Measurements from ENCODE around the gene UPK2. TPM values are rescaled to one million over a fixed set of nuclear protein-coding genes. Genes with fewer than 3 reads are reported as not detected.
A peak's percentile ranks its signal among the peaks of the same experiment; 100 is the strongest.

The UPK2 gene
- total and polyA plus RNA-seq, 2 of the 13 experiments (the other 11 are each of a cell fraction or from before 2014, with no cell fraction given) = not detected

GRCh38 chr11:118917481-118918127, 38.5 kb upstream of the UPK2 start (continued):
- TF ChIP-seq RFX3 (CRISPR knock-in tag; IDR thresholded peaks at IDR 0.05) (no peak), MAFK (conservative IDR thresholded peaks at IDR 0.05 in 1 of 2, IDR thresholded peaks at IDR 0.05 in 1 of 2; ENCODE audit: low read length in 2 of 2) (no peak), ZNF407 (CRISPR knock-in tag; IDR thresholded peaks at IDR 0.05; ENCODE audit: not compliant biosample characterization) (no peak), NCOR1 (IDR thresholded peaks at IDR 0.05; ENCODE audit: borderline replicate concordance, low read length) (0 out of 2 replicates have a peak, but pooled peaks have one; percentile 32), ZNF451 (CRISPR knock-in tag; IDR thresholded peaks at IDR 0.05) (no peak), RFX1 (IDR thresholded peaks at IDR 0.05) (no peak), ZNF780A (CRISPR knock-in tag; IDR thresholded peaks at IDR 0.05) (no peak), CENPX (CRISPR knock-in tag; IDR thresholded peaks at IDR 0.05) (no peak), ZNF839 (CRISPR knock-in tag; IDR thresholded peaks at IDR 0.05; ENCODE audit: borderline replicate concordance) (no peak), ZNF121 (CRISPR knock-in tag; IDR thresholded peaks at IDR 0.05) (peak; percentile 51; the same call in 1 of the 2 replicates), HDAC2 (CRISPR knock-in tag; IDR thresholded peaks at IDR 0.05) (peak; percentile 70; the same call in 1 of the 2 replicates), NFE2 (CRISPR knock-in tag; IDR thresholded peaks at IDR 0.05) (no peak), ATF7 (IDR thresholded peaks at IDR 0.05) (no peak), ATF7 (CRISPR knock-in tag; IDR thresholded peaks at IDR 0.05) (no peak), PRDM4 (CRISPR knock-in tag; IDR thresholded peaks at IDR 0.05; ENCODE audit: borderline replicate concordance) (no peak), ZNF207 (IDR thresholded peaks at IDR 0.05; ENCODE audit: borderline replicate concordance) (no peak), ZNF607 (CRISPR knock-in tag; IDR thresholded peaks at IDR 0.05; ENCODE audit: borderline replicate concordance) (no peak), ZNF383 (CRISPR knock-in tag; IDR thresholded peaks at IDR 0.05; ENCODE audit: borderline replicate concordance) (no peak), ZFX (CRISPR knock-in tag; IDR thresholded peaks at IDR 0.05; ENCODE audit: low read depth) (no peak), ZNF260 (CRISPR knock-in tag; IDR thresholded peaks at IDR 0.05; ENCODE audit: borderline replicate concordance, low read depth) (no peak), ZNF264 (CRISPR knock-in tag; IDR thresholded peaks at IDR 0.05) (no peak)

Measured in HepG2 (cell line).